WTC11 (cell line): ENCODE results near the gene POLR3GL.

Source experiments
- CREM ChIP-seq: sonication (generic); formaldehyde crosslinking; IDR thresholded peaks from 2 replicates; pipeline ENCODE4 v1.8.1; 2022; ENCODE audit warnings: mild to moderate bottlenecking, missing genetic modification reagents, moderate library complexity
- CTCF ChIP-seq: fragments of 200-600 bp; IDR thresholded peaks from 2 replicates; pipeline ENCODE4 v1.8.0; 2022; ENCODE audit warnings: antibody characterized with exemption

DNA sequence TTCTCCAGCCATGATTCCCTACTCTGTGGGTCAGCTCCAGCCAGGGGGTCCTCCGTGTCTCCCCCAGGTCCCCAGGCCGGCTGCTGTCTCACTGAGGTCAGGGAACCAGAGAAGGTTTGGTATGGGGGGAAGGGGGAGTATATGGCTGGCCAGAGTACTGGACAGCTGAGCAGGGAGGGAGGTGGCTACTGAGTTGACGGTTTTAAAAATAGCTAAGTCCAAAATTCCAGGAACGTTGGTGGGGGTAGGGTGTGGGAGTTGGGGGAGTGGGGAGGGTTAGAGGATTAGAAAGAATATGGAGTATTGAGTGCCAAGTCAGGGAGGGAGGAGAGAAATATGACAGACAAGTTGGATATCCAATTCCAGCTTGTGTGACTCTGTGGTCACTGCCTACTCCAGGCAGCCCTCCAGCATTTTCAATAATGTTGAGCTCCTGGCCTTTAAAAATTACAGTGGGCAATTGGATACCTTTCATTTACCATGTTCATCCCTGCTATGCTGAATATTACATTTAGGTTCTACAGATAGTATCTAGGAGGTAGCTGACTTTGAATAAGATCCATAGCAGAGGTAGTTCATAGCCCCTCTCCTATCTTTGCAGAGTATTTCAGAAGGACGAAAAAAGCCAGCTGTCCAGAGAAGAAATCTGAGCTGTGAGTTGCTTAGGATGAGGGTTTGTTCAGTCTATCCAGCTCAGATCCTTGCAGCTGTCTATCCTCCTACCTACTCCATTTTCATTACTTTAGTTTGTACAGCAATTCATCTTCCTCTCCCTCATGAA is 57.3 kb downstream of the POLR3GL start, which contains the start of gene HJV:
- TF ChIP-seq CTCF: no peak
- TF ChIP-seq CREM (CRISPR knock-in tag): no peak
